ENCODE data around the gene HDAC9.

DNA sequence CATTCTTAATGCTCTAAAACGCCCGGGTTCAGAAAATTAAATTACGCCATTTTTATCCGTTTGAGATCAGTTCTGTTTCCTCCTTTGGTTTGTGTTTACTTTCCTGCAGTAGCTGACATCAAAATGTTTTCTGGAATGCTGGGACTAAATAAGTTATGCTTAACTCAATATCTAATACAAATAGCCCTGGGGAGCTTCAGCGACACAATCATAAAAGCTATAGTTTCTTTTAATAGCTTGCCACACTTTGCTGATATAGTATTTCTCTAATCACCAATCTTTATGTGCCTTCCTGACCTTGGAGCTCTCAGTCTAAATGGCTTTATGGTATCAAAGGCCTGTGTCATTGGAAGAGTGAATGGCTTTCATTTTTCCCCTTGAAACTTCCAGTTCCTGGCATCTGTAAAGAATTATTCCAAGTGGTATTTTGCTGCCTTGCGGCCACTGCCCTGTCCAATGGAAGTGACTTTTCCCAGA lies 202.7 kb downstream of the HDAC9 start:
- TF ChIP-seq, protein P1, sequence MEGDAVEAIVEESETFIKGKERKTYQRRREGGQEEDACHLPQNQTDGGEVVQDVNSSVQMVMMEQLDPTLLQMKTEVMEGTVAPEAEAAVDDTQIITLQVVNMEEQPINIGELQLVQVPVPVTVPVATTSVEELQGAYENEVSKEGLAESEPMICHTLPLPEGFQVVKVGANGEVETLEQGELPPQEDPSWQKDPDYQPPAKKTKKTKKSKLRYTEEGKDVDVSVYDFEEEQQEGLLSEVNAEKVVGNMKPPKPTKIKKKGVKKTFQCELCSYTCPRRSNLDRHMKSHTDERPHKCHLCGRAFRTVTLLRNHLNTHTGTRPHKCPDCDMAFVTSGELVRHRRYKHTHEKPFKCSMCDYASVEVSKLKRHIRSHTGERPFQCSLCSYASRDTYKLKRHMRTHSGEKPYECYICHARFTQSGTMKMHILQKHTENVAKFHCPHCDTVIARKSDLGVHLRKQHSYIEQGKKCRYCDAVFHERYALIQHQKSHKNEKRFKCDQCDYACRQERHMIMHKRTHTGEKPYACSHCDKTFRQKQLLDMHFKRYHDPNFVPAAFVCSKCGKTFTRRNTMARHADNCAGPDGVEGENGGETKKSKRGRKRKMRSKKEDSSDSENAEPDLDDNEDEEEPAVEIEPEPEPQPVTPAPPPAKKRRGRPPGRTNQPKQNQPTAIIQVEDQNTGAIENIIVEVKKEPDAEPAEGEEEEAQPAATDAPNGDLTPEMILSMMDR (IDR thresholded peaks at IDR 0.05; ENCODE audit: low read depth, low read length), result no peak
- no peak for TF ChIP-seq EZH2phosphoT487 (IDR thresholded peaks at IDR 0.05; ENCODE audit: low read depth)

Measured in OCI-LY3 (cell line).